ENCODE measurements around the gene GPR183.

GPR183 gene

DNA sequence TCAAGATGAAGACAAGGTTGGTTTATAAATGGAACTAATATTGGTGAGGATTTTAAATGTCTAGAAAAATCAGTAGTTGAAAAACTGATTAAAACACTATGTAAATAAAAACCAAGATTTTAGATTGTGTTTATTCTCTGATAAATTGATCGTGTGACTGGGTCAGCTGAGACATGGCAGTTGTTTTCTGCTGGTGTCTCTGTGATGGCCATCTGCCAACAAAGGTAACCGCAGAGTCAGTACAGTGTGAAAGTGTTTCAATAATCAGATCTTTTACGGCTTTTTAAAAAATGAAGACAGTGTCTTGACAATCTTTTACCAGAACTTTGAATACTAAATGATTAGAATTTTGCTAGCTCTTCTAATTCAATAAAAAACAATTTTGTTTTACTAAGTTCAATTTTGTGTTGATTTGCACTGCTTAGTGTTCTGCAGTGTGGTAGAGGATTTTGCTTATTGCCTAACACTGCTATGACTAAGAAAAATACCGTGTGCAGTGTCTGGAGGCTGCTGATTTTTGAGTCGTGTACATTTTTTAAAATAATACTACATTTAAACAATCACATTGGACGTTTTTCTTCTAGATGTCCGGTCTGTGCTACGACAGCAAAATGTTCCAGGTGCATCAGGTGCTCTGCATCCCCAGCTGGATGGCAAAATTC lies 32.7 kb upstream of the GPR183 start:
- DNase-seq (ENCODE audit: low spot score), result no peak

DNA sequence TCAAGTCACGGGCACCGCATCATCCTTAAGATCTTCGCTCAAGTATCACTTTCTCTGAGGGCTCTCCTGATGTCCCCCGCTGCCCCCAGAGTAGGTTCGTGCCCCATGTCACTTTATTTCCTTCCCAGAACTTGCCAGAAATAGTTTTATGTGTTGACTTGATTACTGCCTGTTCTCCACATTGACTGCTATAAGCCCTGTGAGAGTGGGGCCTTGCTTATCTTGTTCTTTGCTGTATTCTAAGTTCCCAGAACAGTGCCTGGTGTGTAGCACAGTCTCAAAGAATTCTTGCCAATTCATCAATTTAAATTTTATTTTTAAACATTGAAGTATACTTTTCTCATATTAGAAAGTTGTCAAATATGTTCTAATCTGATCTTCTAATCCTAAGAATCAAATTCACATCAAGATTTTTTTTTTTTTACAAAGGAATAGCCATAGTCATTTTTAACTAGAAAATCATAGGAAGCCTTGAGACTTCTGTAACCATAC lies 32.1 kb upstream of the GPR183 start:
- no peak for DNase-seq (ENCODE audit: low spot score)

DNA sequence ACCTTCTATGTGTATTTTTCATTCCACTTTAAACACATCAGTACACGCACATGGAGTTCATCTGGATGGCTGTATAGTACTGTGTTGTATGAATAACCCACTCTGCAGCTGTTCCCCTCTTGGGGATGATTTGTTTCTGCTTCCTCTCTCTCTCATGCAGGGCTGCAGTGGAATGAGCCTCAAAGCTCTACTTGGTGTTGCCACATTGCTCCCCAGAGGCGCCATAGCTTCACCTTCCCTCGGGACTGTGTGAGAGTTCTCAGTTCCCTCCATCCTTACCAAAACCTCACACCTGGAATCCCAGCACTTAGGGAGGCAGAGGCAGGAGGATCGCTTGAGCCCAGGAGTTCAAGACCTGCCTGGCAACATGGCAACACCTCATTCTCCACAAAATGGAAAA lies 28.4 kb upstream of the GPR183 start:
- no peak for DNase-seq (ENCODE audit: low spot score)

DNA sequence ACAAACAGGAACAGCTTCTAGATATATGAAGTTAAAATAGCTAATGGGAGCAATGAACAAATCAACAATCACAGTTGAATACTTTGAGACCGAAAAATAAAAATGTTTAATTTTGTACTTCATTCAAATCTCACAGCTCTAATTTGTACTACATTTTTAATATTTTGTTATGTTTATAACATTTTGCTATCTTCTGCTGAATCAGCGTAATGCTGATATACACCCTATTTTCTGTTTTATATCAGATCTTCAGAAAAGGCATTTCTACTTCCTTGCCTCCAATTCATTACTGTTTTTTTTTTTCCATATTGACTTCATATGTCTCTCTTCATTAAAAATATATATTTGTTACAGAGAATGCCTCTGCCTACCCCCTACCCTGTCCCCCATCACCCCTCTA lies 27.9 kb upstream of the GPR183 start:
- no peak for DNase-seq (ENCODE audit: low spot score)

DNA sequence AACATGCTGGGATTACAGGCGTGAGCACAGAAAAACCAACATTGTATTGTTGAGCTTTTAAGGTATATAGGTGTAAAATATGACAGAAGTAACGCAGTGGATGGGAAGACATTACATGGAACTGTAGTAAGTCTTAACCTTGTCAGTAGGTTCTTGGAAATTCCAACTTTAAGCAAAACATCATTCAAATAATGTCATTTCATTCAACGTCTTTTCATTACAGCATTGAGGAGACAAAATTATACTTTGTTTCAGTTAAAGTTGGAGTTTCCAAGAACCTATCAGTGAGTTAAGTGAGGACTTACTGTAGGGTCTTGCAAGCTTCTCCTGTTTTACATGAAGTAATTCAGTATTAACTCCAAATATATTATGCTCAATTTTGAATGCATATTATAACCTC lies 27.0 kb upstream of the GPR183 start:
- DNase-seq (ENCODE audit: low spot score), result no peak

DNA sequence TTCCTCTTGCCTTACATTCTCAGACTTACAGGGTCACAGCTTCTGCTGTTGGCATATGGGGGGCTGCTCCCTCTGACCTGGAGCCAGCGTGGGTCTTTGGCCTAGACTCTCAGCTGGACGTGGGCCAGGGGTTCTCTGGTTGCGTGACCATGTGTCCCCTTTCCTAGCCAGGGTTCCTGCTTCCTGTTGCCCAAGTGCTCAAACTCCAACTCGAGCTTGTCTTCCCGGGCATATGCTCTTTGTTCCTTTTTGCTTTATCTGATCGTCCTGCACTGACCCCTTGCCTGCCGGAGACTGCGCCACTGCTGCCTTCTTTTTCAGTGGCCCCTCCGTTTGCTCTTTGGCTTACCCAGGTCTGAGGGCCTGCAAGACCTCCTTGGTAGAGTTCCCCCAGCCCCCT lies 25.3 kb upstream of the GPR183 start:
- DNase-seq (ENCODE audit: low spot score), result no peak

DNA sequence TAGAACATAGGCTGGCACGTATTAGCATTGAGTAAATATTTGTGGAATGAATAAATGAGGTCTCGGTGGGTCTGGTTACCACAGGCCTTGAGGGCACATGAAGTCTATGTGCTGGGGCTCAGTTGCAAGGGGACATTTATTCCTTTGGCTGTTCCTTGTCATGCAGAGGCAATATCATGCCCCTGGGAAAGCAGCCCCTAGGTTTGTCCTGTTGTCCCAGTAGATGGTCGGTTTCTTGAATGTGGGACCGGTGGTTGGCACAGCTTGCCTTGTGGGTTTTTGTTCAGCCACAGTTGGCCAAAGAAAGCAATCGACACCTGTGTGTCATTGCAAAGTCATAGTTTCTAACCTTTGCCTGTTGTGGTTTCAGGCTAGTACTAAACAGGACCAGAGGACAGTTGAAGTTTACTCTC lies 24.7 kb upstream of the GPR183 start:
- no peak for DNase-seq (ENCODE audit: low spot score)

DNA sequence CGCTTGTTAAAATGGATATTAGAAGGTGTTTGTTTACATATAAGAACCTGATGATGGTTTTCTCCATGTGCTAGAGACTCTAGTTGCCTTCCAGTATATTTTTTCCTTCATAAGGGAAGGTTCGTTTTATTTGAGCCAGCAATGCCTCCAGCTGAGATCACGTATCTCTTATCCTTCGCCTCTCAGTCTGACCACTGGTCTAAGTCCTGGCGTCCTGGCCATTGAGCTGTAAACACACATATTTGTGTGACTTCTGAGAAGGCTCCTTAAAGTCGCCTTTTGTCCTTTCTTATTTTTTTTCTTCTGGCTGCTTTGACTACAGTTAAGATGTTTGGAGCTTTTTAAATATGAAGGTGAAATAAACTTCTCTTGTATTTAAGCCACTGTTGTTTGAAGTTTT lies 23.7 kb upstream of the GPR183 start:
- no peak for DNase-seq (ENCODE audit: low spot score)

DNA sequence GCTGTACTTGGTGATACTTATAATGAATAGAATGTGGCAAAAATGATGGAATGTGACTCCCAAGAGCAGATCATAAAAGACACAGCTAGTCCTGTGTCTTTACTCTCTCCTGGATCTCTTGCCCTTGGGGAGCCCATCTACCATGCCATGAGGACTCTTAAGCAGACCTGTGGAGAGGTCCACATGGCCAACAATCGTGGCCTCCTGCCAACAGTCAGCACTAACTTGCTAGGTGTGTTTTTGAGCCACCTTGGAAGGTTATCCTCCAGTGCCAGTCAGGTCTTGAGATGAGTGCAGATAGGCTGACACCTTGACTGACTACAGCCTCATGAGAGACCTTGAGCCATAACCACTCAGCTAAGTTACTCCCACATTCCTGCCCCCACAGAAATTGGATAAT lies 22.3 kb upstream of the GPR183 start:
- DNase-seq (ENCODE audit: low spot score), result no peak

DNA sequence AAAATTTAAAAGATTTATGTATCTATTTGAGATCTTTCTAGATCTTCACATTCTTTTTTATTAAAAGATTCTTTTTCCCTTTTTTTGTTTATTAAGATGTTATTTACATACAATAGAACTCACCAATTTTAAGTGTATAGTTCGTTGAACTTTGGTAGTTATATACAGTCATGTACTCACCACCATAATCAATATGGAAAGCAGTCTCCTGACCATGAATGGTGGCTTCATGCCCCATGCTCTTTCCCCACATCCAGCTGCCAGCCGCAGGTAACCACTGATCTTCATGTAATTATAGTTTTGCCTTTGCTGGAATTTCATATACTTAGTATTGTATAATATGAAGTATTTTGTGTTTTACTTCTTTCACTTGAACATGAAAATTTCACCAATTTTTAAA lies 20.6 kb upstream of the GPR183 start:
- DNase-seq (ENCODE audit: low spot score), result no peak

DNA sequence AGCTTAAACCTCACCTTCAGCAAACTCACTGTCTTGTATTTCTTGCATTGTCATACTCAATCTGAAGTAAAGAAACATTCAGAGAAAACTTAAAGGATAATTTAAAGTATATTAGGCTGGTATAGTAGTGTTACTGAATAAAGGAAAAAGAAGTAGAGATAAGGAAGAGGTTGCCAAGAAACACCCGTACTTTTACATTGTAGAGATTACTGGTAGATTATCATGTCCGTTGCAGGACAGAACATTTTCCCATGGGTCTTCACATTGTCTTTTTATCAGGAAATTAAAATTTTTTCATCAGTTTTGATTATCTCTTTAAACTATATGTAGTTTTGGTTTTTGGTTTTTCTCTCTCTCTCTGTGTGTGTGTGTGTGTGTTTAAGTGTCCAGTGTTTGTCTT lies 19.9 kb upstream of the GPR183 start:
- no peak for DNase-seq (ENCODE audit: low spot score)

DNA sequence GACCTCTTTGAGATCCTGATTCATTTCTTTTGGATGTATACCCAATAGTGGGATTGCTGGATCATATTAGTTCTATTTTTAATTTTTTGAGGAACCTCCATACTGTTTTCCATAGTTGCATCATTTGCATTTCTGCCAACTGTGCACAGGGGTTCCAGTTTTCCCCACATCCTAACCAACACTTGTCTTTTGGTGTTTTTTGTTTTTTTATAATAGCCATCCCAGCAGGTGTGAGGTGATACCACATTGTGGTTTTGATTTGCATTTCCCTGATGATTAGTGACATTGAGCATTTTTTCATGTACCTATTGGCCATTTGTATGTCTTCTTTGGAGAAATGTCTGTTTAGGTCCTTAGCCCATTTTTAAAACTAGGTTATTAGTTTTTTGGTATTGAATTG lies 18.8 kb upstream of the GPR183 start:
- DNase-seq (ENCODE audit: low spot score), result no peak

DNA sequence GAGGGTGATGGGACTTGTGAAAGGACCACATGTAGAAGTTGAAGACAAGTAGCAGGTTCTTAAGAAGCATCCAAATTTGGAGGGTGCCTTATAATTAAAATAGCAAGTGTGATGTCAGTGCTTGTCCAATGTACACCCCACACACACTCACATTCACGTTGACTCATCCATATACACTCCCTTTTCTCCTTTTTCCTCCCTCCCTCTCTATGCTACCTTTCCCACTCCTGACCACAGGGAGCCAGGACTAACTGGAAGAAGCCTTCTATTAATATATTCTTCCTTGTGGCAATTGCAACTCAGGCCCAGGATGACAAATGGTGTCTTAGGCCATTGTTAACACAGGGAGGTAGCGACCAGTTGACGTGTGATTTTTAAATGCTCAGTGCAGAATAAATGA lies 16.3 kb upstream of the GPR183 start:
- DNase-seq (ENCODE audit: low spot score), result no peak

DNA sequence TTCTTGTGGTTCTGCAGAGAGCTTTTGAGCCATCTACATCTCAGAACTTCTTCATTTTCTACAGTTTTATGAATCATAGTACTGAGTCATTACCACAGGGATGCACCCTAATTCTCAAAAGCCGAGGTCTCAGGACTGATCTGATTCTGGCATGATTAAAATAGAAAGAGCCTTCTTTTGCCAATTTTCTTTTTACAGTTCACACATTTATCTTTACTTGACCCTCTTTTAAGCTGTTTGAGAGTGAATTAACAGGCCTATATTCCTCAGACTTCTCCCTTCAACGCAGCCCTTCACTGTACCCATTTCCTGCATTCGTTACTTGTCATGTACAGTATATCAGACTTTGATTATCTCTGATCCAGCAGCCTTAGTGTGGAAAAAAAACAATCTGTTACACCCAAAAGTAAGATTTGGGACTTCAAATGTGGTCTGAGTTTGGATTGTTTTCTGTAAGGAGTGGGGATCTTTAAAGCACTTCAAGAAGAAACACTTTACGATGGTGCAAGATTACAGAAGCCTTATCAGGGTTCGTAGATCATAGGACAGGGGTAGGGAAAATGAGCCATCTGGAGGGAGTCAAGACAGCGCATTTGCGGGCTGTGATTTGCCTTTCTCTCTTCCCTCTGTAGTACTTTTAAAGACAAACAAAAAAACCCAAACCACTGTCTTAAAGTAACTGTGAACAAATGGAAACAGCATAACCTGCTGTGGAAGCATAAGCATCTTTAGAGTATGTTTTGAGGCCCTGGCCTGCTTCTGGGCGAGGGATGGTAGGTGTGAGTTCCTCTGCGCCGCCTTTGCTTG lies 15.3 kb upstream of the GPR183 start:
- no peak for DNase-seq (ENCODE audit: low spot score)

DNA sequence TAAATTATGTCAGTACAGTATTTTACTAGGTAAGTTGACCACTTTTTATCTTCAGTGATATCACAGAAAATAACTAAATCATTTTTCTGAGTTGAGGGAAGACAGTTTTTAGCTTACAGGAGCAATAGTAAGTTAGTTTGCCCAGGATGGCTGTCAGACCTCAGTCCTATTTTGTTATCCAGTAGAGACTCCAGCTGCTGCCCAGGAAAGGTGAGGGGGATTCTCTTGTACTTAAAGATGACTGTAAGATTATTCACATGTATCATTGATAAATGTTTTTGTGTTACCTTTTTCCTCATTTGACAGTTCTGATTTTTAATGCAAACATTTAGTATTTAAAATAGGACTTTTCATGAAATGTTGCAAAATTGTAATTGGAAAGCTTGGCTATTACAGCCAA lies 14.5 kb upstream of the GPR183 start:
- DNase-seq (ENCODE audit: low spot score), result no peak

DNA sequence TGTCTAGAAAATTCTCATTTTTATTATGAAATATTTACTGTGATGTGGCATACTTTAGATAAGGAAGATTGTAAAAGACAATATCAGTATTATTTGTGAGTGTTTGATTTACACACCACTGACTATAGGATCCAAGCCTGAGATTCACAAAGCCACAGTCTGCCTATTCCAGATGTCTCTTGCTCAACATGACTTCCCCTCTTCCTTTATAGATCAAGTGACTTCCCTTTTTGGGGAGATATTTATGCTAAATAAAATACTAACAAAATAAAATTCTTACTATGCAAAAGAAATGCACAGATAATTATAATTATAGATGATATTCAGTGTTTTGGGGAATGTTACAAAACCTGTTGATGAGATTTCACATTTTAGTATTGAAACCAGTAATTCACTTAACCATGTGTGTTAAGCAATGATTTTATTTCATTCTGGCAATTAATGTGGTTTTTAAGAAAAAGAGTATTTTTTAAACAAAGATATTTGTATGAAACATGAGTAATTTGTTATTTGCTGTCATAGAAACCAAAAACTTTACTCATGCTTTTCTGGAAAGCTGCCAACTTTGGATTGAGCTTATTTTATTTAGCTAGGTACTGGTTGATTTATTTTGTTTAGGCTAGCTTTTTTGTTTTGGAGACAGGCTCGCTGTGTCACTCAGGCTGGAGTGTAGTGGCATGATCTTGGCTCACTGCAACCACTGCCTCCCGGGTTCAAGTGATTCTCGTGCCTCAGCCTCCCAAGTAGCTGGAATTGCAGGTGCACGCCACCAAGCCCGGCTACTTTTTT lies 13.7 kb upstream of the GPR183 start:
- DNase-seq (ENCODE audit: low spot score), result no peak

DNA sequence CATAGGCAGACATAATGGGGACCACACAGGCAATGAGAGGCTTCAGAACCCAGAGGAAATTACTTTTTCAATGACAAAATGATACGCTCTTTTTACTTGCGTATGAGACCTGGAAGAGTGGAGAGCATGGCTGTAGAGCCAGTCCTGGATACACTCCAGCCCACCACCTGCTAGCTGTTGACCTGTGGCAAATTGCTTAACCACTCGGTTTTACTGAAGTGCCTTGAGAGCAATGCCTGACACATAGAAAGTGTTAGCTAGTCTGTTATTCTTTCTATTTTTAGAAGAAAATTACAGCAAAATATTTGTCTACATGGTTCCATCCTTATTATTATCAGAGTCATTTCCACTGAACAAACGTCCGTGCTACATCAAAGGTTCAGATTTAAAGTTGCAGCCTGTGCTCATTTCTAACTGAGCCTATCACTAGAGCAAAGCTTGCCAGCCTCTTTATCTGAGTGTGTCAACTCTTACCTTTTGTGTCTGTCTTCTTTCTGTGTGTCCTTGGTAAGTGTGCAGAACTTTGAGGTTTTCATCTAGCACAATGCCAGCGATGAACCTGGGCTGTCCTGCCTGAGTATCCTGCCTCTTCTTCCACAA lies 9.6 kb upstream of the GPR183 start:
- no peak for DNase-seq (ENCODE audit: low spot score)

DNA sequence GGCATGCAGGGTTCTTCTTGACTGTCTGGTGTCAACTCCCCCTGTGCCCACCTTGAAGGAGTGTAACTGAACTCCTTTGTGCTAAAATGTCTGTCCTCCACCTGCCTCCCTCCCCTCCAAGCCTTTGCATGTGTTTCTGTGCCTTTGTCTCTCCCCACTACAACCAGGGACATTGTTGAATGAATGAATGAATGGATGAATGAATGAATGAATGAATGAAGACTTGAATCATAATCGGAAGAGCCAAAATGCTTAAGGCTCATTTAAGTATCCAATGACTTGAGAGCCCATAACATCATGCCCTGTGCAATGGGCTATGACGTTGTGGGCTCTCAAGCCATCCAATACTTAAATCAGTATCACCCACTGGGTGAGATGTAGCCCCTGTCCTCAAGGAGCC lies 9.0 kb upstream of the GPR183 start:
- no peak for DNase-seq (ENCODE audit: low spot score)

DNA sequence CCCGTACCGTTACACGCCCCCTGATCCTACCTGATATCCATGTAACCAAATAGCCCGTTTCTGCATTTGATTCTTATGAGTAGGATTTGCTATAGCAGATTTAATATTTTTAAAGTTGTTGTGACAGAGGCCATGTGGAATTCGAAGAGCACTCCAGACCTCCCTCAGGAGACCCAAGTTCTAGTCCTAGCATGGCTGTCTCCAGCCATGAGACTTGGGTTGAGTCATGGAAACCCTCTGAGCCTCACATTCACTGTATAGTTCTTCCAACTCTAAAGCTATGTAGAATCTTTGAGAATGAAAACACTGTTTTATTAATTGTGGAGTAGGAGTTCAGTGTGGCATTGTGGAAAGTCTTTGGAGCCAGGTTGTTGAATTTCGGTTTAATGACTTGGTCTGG lies 8.0 kb upstream of the GPR183 start:
- no peak for DNase-seq (ENCODE audit: low spot score)

DNA sequence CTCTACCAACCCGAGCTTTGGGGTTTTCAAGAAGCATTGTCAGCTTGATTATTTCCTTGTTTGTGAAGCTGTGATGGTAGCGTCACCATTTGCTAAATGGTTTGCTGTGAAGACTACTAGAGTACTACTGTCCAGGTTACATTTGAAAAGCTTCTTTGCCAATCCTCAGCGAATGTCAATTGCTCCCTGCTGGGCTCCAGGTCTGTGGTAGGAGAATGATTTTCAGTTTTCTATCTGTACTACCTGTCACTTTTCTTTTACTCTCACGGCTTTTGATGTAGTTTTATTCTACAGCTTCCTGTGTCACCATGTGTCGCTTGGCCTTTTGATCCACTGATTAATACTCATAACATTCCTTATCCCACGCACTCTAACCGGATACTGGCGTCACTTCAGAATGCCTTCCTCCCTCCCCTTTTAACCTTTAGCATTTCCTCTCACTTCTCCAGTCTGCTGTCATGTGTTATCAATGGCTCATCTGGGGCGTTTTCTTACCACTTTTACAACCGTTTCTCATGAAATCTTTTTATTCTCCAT lies 7.5 kb upstream of the GPR183 start:
- no peak for DNase-seq (ENCODE audit: low spot score)

DNA sequence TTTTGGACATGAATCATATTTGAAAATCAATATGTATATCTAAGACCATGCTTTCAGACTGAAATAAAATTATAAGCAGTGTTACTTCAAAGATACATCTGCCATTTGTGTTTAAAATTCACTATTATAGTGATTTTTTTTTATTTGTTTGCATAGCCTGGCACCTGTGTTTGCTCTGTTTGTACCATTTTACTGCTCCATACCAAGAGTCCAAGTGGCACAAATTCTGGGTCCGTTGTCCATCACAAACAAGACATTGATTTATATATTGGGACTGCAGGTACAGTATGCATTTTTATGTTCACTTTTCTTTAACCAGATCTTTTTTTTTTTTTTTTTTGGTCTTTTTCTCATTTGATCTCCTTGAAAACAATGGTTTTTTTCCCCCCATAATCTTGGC lies 6.7 kb upstream of the GPR183 start:
- DNase-seq (ENCODE audit: low spot score), result no peak

DNA sequence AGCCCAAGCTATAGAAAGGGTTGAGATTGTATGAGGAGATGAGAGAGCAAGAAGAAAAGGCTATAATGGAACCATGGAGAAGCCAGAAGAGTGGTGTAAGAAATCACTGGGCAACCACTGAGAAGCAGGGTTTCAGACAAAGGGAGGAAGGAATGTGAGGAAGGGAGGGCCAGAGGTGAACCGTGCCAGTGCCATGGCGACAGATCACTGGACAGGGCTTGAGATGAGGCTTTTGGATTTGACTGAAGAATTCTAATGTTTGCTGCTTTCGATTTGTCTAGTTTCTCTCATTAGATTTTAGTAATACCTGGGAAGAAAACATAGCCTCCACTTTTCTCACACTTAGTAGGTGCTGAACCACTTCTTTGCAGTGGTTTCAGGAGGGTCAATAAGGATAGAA lies 6.3 kb upstream of the GPR183 start:
- DNase-seq (ENCODE audit: low spot score), result no peak

All from HuH-7.5 (cell line).